Activated CD4-positive, alpha-beta memory T cell treated with anti-CD3 and anti-CD28 coated beads, Interleukin-2, amount 10 ng/mL, durations not matched to agents 7 days and 5 days (primary cell): ENCODE results near the gene SETD1A. TPM values are rescaled to one million over a fixed set of nuclear protein-coding genes. Genes with fewer than 3 reads are reported as not detected.

Experiments
- CTCF ChIA-PET: fragments of 350-600 bp; sonication (Branson Sonifier 250); formaldehyde crosslinking; loops from one replicate; lab custom pipeline; 2021; ENCODE audit warnings: antibody characterized with exemption, inconsistent platforms; lab: Charles Lee
- POLR2A ChIA-PET: fragments of 350-600 bp; sonication (Branson Sonifier 250); formaldehyde crosslinking; loops from one replicate; lab custom pipeline; 2021; ENCODE audit warnings: antibody characterized with exemption; lab: Charles Lee
- DNase-seq: peaks from one replicate; pipeline ENCODE4 v3.0.0-alpha.2; 2020
- H3K27ac Mint-ChIP-seq: one replicate; pipeline ENCODE4 v1.8.0; 2021; ENCODE audit warnings: mild to moderate bottlenecking, mixed read lengths
- H3K27me3 Mint-ChIP-seq: one replicate; pipeline ENCODE4 v1.8.0; 2021; ENCODE audit warnings: mixed read lengths
- H3K36me3 Mint-ChIP-seq: one replicate; pipeline ENCODE4 v1.8.0; 2021; ENCODE audit warnings: low read depth, mixed read lengths
- H3K4me1 Mint-ChIP-seq: one replicate; pipeline ENCODE4 v1.8.0; 2021; ENCODE audit warnings: mixed read lengths
- H3K4me3 Mint-ChIP-seq: one replicate; pipeline ENCODE4 v1.8.0; 2021; ENCODE audit warnings: mild to moderate bottlenecking, mixed read lengths
- H3K9me3 Mint-ChIP-seq: one replicate; pipeline ENCODE4 v1.8.0; 2021; ENCODE audit warnings: mixed read lengths
- total RNA-seq, 2 experiments: library from RNA; stranded (reverse); gene quantifications; one replicate each; pipeline ENCODE4 v1.2.3, GENCODE V29; 2021

Gene SETD1A
- total RNA-seq, 2 experiments from 2014 or later, result 18.8 to 20.3 TPM

GRCh38 chr16:30980023-30980371, 22.4 kb downstream of the SETD1A start:
- H3K36me3 Mint-ChIP-seq, result peaks cover 39% of the 10 kb centered on the region

GRCh38 chr16:30980434-30980833, 22.9 kb downstream of the SETD1A start:
- CTCF ChIA-PET, result no interaction called here
- no peaks in the 10 kb centered on the region for H3K9me3 Mint-ChIP-seq
- no peaks in the 10 kb centered on the region for H3K27me3 Mint-ChIP-seq
- no peak overlapping the region for H3K4me3 Mint-ChIP-seq
- H3K4me1 Mint-ChIP-seq, result peaks cover 8% of the 10 kb centered on the region
- DNase-seq, result no peak
- H3K36me3 Mint-ChIP-seq, result peaks cover 39% of the 10 kb centered on the region
- H3K27ac Mint-ChIP-seq, result no peak overlapping the region
- POLR2A ChIA-PET, result no interaction called here

More at GRCh38 chr16:30980023-30980371, 22.4 kb downstream of the SETD1A start:
- Mint-ChIP-seq H3K4me1 (peaks cover 3% of the 10 kb centered on the region), H3K4me3 (no peak overlapping the region), H3K27me3 (no peaks in the 10 kb centered on the region), H3K9me3 (no peaks in the 10 kb centered on the region), H3K27ac (no peak overlapping the region)
- ChIA-PET CTCF (no interaction called here), POLR2A (no interaction called here)
- no peak for DNase-seq

DNA sequence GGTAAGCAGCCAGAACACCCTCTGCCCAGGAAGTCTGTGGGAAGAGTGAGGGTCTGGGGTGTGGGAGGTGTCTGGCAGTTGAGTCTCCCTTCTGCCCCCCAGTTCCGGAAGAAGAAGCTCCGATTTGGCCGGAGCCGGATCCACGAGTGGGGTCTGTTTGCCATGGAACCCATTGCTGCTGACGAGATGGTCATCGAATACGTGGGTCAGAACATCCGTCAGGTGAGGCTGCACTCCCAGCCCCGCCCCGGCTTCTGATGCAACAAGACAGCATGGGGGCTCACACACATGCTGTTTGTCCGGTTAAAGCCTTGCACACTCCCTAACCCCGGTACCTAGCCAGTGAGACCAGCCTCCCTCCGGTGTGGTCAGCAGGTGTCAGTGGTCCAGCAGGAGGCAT, 23.4 kb downstream of the SETD1A start:
- no peak for DNase-seq
- H3K4me3 Mint-ChIP-seq, result no peak overlapping the region
- no peaks in the 10 kb centered on the region for H3K27me3 Mint-ChIP-seq
- ChIA-PET CTCF (no interaction called here), POLR2A (no interaction called here)
- peaks cover 9% of the 10 kb centered on the region for H3K4me1 Mint-ChIP-seq
- no peak overlapping the region for H3K27ac Mint-ChIP-seq
- H3K9me3 Mint-ChIP-seq, result no peaks in the 10 kb centered on the region
- H3K36me3 Mint-ChIP-seq, result peaks cover 34% of the 10 kb centered on the region

- Mint-ChIP-seq H3K4me1 (peaks cover 14% of the 10 kb centered on the region), H3K36me3 (peaks cover 28% of the 10 kb centered on the region), H3K27me3 (no peaks in the 10 kb centered on the region), H3K4me3 (no peak overlapping the region), H3K27ac (no peak overlapping the region), H3K9me3 (no peaks in the 10 kb centered on the region)
- no peak for DNase-seq
- ChIA-PET CTCF (interaction anchor here (1.0 to 4.1 kb wide), 4 partner anchors 33 to 460 kb away, joined by 3 to 36 read pairs (median 7); partner anchors contain the start of genes ZNF646, ZNF668 and ZNF843), POLR2A (interaction anchor here (1.1 to 1.4 kb wide), 2 partner anchors 159 to 160 kb away, joined by 4 to 5 read pairs; no protein-coding TSS in a partner anchor)
Measured at GRCh38 chr16:30982548-30983288, 25.2 kb downstream of the SETD1A start.

- H3K27me3 Mint-ChIP-seq, result no peaks in the 10 kb centered on the region
- H3K36me3 Mint-ChIP-seq, result peaks cover 25% of the 10 kb centered on the region
- no peak overlapping the region for H3K4me3 Mint-ChIP-seq
- CTCF ChIA-PET, result interaction anchor here (1.1 to 4.1 kb wide), 4 partner anchors 33 to 159 kb away, joined by 3 to 36 read pairs (median 18); partner anchors contain the start of genes VKORC1, ZNF646 and ZNF668
- peaks cover 14% of the 10 kb centered on the region for H3K4me1 Mint-ChIP-seq
- no peaks in the 10 kb centered on the region for H3K9me3 Mint-ChIP-seq
- DNase-seq, result no peak
- H3K27ac Mint-ChIP-seq, result no peak overlapping the region
- POLR2A ChIA-PET, result interaction anchor here (1.2 to 1.4 kb wide), 2 partner anchors 26 to 159 kb away, joined by 4 read pairs; partner anchors contain the start of gene SETD1A
Measured at GRCh38 chr16:30983289-30983889, 25.8 kb downstream of the SETD1A start.

GRCh38 chr16:30983898-30984610, 26.5 kb downstream of the SETD1A start:
- H3K4me1 Mint-ChIP-seq, result peaks cover 14% of the 10 kb centered on the region
- H3K9me3 Mint-ChIP-seq, result no peaks in the 10 kb centered on the region
- H3K36me3 Mint-ChIP-seq, result peaks cover 21% of the 10 kb centered on the region
- no peak for DNase-seq
- H3K4me3 Mint-ChIP-seq, result no peak overlapping the region
- ChIA-PET CTCF (interaction anchor here (0.6 to 4.1 kb wide), 19 partner anchors 11 to 1153 kb away, joined by 3 to 36 read pairs (median 3); partner anchors contain the start of genes KAT8, VKORC1, ZNF646 and ZNF668), POLR2A (interaction anchor here (0.6 to 2.0 kb wide), 6 partner anchors 10 to 884 kb away, joined by 3 to 7 read pairs (median 4); partner anchors contain the start of gene SETD1A)
- H3K27me3 Mint-ChIP-seq, result no peaks in the 10 kb centered on the region
- H3K27ac Mint-ChIP-seq, result no peak overlapping the region

- Mint-ChIP-seq H3K4me1 (peaks cover 14% of the 10 kb centered on the region), H3K27me3 (no peaks in the 10 kb centered on the region), H3K27ac (no peak within 1 kb of the TSS), H3K4me3 (peak within 1 kb of the TSS; percentile 39), H3K9me3 (no peaks in the 10 kb centered on the region), H3K36me3 (peaks cover 21% of the 10 kb centered on the region)
- POLR2A ChIA-PET, result interaction anchor here (0.6 to 2.0 kb wide), 9 partner anchors 9 to 884 kb away, joined by 3 to 9 read pairs (median 5); partner anchors contain the start of genes FUS, KAT8, SETD1A and ZNF646
- CTCF ChIA-PET, result interaction anchor here (0.6 to 4.1 kb wide), 21 partner anchors 10 to 1152 kb away, joined by 3 to 36 read pairs (median 4); partner anchors contain the start of genes KAT8, VKORC1, ZNF646 and ZNF668
- DNase-seq, result peak; percentile 85
Measured at GRCh38 chr16:30984669-30985400, 27.3 kb downstream of the SETD1A start, which contains the start of gene HSD3B7. HSD3B7 (plus strand) TSS chr16:30985207; CDS start chr16:30985659, 452 bp downstream.

DNA sequence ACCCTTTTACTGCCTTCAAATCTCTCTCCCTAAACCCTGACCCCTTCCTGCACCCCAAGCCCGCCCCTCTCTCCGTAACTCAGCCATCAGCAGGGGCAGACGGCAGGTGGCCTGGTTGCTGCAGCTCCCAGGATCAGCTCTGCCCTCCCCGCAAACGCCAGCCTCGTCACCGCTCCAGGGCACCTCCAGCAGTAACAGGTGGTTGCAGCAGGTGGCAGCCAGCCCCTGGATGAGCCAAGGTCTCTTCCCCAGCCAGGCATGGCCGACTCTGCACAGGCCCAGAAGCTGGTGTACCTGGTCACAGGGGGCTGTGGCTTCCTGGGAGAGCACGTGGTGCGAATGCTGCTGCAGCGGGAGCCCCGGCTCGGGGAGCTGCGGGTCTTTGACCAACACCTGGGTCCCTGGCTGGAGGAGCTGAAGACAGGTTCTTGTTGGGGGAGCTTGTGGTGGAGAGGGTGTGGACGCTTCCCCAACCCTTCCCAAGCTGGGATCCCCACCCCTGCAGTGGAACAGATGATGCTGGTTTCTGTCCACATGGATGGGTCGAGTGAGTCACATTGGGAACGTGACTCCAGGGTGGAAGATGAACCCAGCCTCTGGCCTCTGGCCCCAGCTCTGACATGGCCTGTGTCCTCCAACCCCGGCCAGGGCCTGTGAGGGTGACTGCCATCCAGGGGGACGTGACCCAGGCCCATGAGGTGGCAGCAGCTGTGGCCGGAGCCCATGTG, 28.0 kb downstream of the SETD1A start:
- ChIA-PET CTCF (interaction anchor here (0.9 to 4.1 kb wide), 14 partner anchors 9 to 884 kb away, joined by 3 to 36 read pairs (median 7); partner anchors contain the start of genes KAT8, VKORC1, ZNF646 and ZNF668), POLR2A (interaction anchor here (1.0 to 2.0 kb wide), 7 partner anchors 9 to 194 kb away, joined by 3 to 9 read pairs (median 6); partner anchors contain the start of genes FUS, KAT8, ZNF646 and ZNF668)
- H3K4me3 Mint-ChIP-seq, result peak overlapping the region; percentile 39
- no peak for DNase-seq
- no peak overlapping the region for H3K27ac Mint-ChIP-seq
- no peaks in the 10 kb centered on the region for H3K9me3 Mint-ChIP-seq
- peaks cover 14% of the 10 kb centered on the region for H3K4me1 Mint-ChIP-seq
- peaks cover 21% of the 10 kb centered on the region for H3K36me3 Mint-ChIP-seq
- H3K27me3 Mint-ChIP-seq, result no peaks in the 10 kb centered on the region

GRCh38 chr16:30986129-30986991, 28.8 kb downstream of the SETD1A start:
- POLR2A ChIA-PET, result interaction anchor here (1.0 to 2.0 kb wide), 7 partner anchors 8 to 194 kb away, joined by 3 to 9 read pairs (median 6); partner anchors contain the start of genes FUS, KAT8, ZNF646 and ZNF668
- Mint-ChIP-seq H3K4me1 (peaks cover 18% of the 10 kb centered on the region), H3K36me3 (peaks cover 15% of the 10 kb centered on the region), H3K4me3 (no peak overlapping the region), H3K27me3 (no peaks in the 10 kb centered on the region), H3K27ac (peak overlapping the region; percentile 21), H3K9me3 (no peaks in the 10 kb centered on the region)
- DNase-seq, result no peak
- CTCF ChIA-PET, result interaction anchor here (0.7 to 4.1 kb wide), 11 partner anchors 8 to 457 kb away, joined by 3 to 36 read pairs (median 7); partner anchors contain the start of genes KAT8, VKORC1, ZNF646 and ZNF668

GRCh38 chr16:30987581-30988190, 30.1 kb downstream of the SETD1A start:
- no peak for DNase-seq
- no peak overlapping the region for H3K4me3 Mint-ChIP-seq
- POLR2A ChIA-PET, result interaction anchor here (0.8 kb wide), 1 partner anchor 11 kb away, joined by 3 read pairs; no protein-coding TSS in a partner anchor
- no peak overlapping the region for H3K27ac Mint-ChIP-seq
- peaks cover 24% of the 10 kb centered on the region for H3K4me1 Mint-ChIP-seq
- H3K27me3 Mint-ChIP-seq, result no peaks in the 10 kb centered on the region
- no peaks in the 10 kb centered on the region for H3K9me3 Mint-ChIP-seq
- peaks cover 10% of the 10 kb centered on the region for H3K36me3 Mint-ChIP-seq
- CTCF ChIA-PET, result interaction anchor here (0.8 kb wide), 1 partner anchor 34 kb away, joined by 3 read pairs; no protein-coding TSS in a partner anchor
